ENCODE results near the gene FLNA. TPM values are rescaled to one million over a fixed set of nuclear protein-coding genes. Genes with fewer than 3 reads are reported as not detected.

Gene FLNA
- total and polyA plus RNA-seq, 9 of the 15 experiments (the other 6 are each of a cell fraction or from before 2014, with no cell fraction given) = 6.2 to 735 (median 135) TPM

GRCh38 chrX:154308108-154308946 is 66.1 kb downstream of the FLNA start (continued):
- TF ChIP-seq SMAD2 (IDR thresholded peaks at IDR 0.05; ENCODE audit: low read depth, low read length) = no peak
- 0 out of 2 replicates have a peak, but pooled peaks have one; percentile 30 for TF ChIP-seq CTBP1 (IDR thresholded peaks at IDR 0.05; ENCODE audit: borderline replicate concordance)
- TF ChIP-seq KLF16 (IDR thresholded peaks at IDR 0.05) = peak; percentile 67
- no peak for TF ChIP-seq MNT (conservative IDR thresholded peaks at IDR 0.05)
- 0 out of 2 replicates have a peak, but pooled peaks have one; percentile 18 for TF ChIP-seq ZNF224 (CRISPR knock-in tag; IDR thresholded peaks at IDR 0.05)
- TF ChIP-seq HNRNPH1 (optimal IDR thresholded peaks at IDR 0.05; ENCODE audit: low read depth, low read length) = no peak
- no peak for TF ChIP-seq ZNF696 (CRISPR knock-in tag; conservative IDR thresholded peaks at IDR 0.05)
- no peak for TF ChIP-seq CSDE1 (IDR thresholded peaks at IDR 0.05)
- no peak for TF ChIP-seq HDAC3 (IDR thresholded peaks at IDR 0.05; ENCODE audit: borderline replicate concordance, partially characterized antibody)
- TF ChIP-seq FOSL1 (tag; conservative IDR thresholded peaks at IDR 0.05) = 0 out of 2 replicates have a peak, but pooled peaks have one; percentile 29
- no peak for TF ChIP-seq KAT8 (IDR thresholded peaks at IDR 0.05; ENCODE audit: low read depth)
- no peak for TF ChIP-seq FOXJ2 (tag; IDR thresholded peaks at IDR 0.05)
- TF ChIP-seq OTX1 (CRISPR knock-in tag; IDR thresholded peaks at IDR 0.05) = peak; percentile 61; the same call in 1 of the 2 replicates
- peak; percentile 88 for TF ChIP-seq ZNF740 (CRISPR knock-in tag; IDR thresholded peaks at IDR 0.05)
- peak in 1 of 2 experiments; percentile 26; a peak in 1 of 4 replicates for TF ChIP-seq ZNF740 (tag; IDR thresholded peaks at IDR 0.05)
- peak; percentile 53 for TF ChIP-seq SMC3 (conservative IDR thresholded peaks at IDR 0.05; ENCODE audit: insufficient read depth, low read depth, low read length)
- no peak for TF ChIP-seq HMG20A (CRISPR knock-in tag; conservative IDR thresholded peaks at IDR 0.05)
- TF ChIP-seq FOXO4 (CRISPR knock-in tag; IDR thresholded peaks at IDR 0.05) = no peak
- no peak for TF ChIP-seq THAP7 (CRISPR knock-in tag; IDR thresholded peaks at IDR 0.05)
- TF ChIP-seq RAD21 (CRISPR knock-in tag; conservative IDR thresholded peaks at IDR 0.05 in 1 of 2, IDR thresholded peaks at IDR 0.05 in 1 of 2) = peak; percentile 58 to 68
- TF ChIP-seq CREM (IDR thresholded peaks at IDR 0.05; ENCODE audit: low read depth) = no peak
- TF ChIP-seq RBM39 (optimal IDR thresholded peaks at IDR 0.05; ENCODE audit: low read depth, low read length) = no peak
- TF ChIP-seq PKNOX1 (IDR thresholded peaks at IDR 0.05) = 0 out of 2 replicates have a peak, but pooled peaks have one; percentile 41
